HepG2 (cell line): ENCODE data around the gene FGF19. TPM values are rescaled to one million over a fixed set of nuclear protein-coding genes. Genes with fewer than 3 reads are reported as not detected.
A peak's percentile ranks its signal among the peaks of the same experiment; 100 is the strongest.

Experiments used
- ATAD3A ChIP-seq: sonication (generic); formaldehyde crosslinking; IDR thresholded peaks from 2 replicates; pipeline ENCODE4 v1.4.0; 2020; ENCODE audit warnings: missing genetic modification reagents
- ATF7 ChIP-seq, 2 experiments: fragments of 450-650 bp in 1 of 2; sonication (generic) in 1 of 2; formaldehyde crosslinking in 1 of 2; IDR thresholded peaks; 2 replicates each; pipeline versions ENCODE4 v1.4.0 to v1.6.1; 2016 to 2020; ENCODE audit warnings: antibody characterized with exemption in 1 of 2, mild to moderate bottlenecking in 1 of 2, missing genetic modification reagents in 1 of 2
- BCL6 ChIP-seq: IDR thresholded peaks from 2 replicates; pipeline ENCODE4 v1.6.1; 2016; ENCODE audit warnings: missing genetic modification reagents, missing compliant biosample characterization
- GZF1 ChIP-seq: sonication (generic); formaldehyde crosslinking; IDR thresholded peaks from 2 replicates; pipeline ENCODE4 v1.5.1; 2020; ENCODE audit warnings: mild to moderate bottlenecking, missing genetic modification reagents
- HIC2 ChIP-seq: sonication (generic); formaldehyde crosslinking; IDR thresholded peaks from 2 replicates; pipeline ENCODE4 v1.9.0; 2022; ENCODE audit warnings: low read depth, missing genetic modification reagents
- HMGA1 ChIP-seq: sonication (generic); formaldehyde crosslinking; conservative IDR thresholded peaks from 2 replicates; pipeline ENCODE4 v1.4.0; 2020; ENCODE audit warnings: missing genetic modification reagents
- MAFG ChIP-seq: sonication (generic); formaldehyde crosslinking; IDR thresholded peaks from 2 replicates; pipeline ENCODE4 v1.5.1; 2020; ENCODE audit warnings: mild to moderate bottlenecking, missing genetic modification reagents
- NCOA1 ChIP-seq: sonication (generic); formaldehyde crosslinking; IDR thresholded peaks from 2 replicates; pipeline ENCODE4 v1.9.0; 2021; ENCODE audit warnings: missing genetic modification reagents
- TAF1 ChIP-seq: sonication (generic); formaldehyde crosslinking; IDR thresholded peaks from 2 replicates; pipeline ENCODE4 v1.4.0; 2020; ENCODE audit warnings: missing genetic modification reagents
- ZFP82 ChIP-seq: sonication (generic); formaldehyde crosslinking; IDR thresholded peaks from 2 replicates; pipeline ENCODE4 v1.5.1; 2020; ENCODE audit warnings: mild to moderate bottlenecking, missing genetic modification reagents, borderline replicate concordance
- ZNF253 ChIP-seq: sonication (generic); formaldehyde crosslinking; IDR thresholded peaks from 2 replicates; pipeline ENCODE4 v1.8.0; 2022; ENCODE audit warnings: mild to moderate bottlenecking, missing genetic modification reagents, borderline replicate concordance
- ZNF317 ChIP-seq: sonication (generic); formaldehyde crosslinking; IDR thresholded peaks from 2 replicates; pipeline ENCODE4 v1.5.0; 2020; ENCODE audit warnings: mild to moderate bottlenecking, missing genetic modification reagents
- ZNF451 ChIP-seq: sonication (generic); formaldehyde crosslinking; IDR thresholded peaks from 2 replicates; pipeline ENCODE4 v1.5.0; 2020; ENCODE audit warnings: mild to moderate bottlenecking, missing genetic modification reagents
- ZNF512B ChIP-seq: sonication (generic); formaldehyde crosslinking; IDR thresholded peaks from 2 replicates; pipeline ENCODE4 v1.5.1; 2020; ENCODE audit warnings: missing genetic modification reagents, mild to moderate bottlenecking, borderline replicate concordance
- ZNF768 ChIP-seq: sonication (generic); formaldehyde crosslinking; IDR thresholded peaks from 2 replicates; pipeline ENCODE4 v1.4.0; 2020; ENCODE audit warnings: missing genetic modification reagents
- polyA plus RNA-seq, 8 experiments: library from polyadenylated mRNA; depleted of rRNA in 3 of 8; stranded (reverse) in 7 of 8; unstranded in 1 of 8; fragments of >200 nt; fragmentation: Illumina TruSeq in 4 of 8; extraction: Trizol in 4 of 8; gene quantifications; 2 replicates each; pipeline versions ENCODE4 v1.2.1 to v1.2.3, GENCODE V29; 2011 to 2016; ENCODE audit warnings: low read depth in 4 of 8, missing spikeins in 1 of 8, mixed read lengths in 1 of 8; ENCODE audit not compliant: insufficient read depth in 1 of 8
- total RNA-seq, 5 experiments: library from RNA; depleted of rRNA; stranded (reverse); fragments of >200 nt; fragmentation: Illumina TruSeq; extraction: Trizol; gene quantifications; 2 replicates each; pipeline ENCODE4 v1.2.3, GENCODE V29; 2016; ENCODE audit warnings: low read depth in 1 of 5
- TF ChIP-seq, protein P1 (sequence below): sonication (generic); formaldehyde crosslinking; IDR thresholded peaks from 2 replicates; pipeline ENCODE4 v1.5.0; 2020; ENCODE audit warnings: mild to moderate bottlenecking, missing genetic modification reagents
- TF ChIP-seq, protein P2 (sequence below): sonication (generic); formaldehyde crosslinking; conservative IDR thresholded peaks from 2 replicates; pipeline ENCODE4 v1.4.0; 2020; ENCODE audit warnings: mild to moderate bottlenecking, missing genetic modification reagents, moderate library complexity
- TF ChIP-seq, protein P3 (sequence below): sonication (generic); formaldehyde crosslinking; IDR thresholded peaks from 2 replicates; pipeline ENCODE4 v1.4.0; 2020; ENCODE audit warnings: missing genetic modification reagents, mild to moderate bottlenecking, borderline replicate concordance

The FGF19 gene
- total and polyA plus RNA-seq, 2 of the 13 experiments (the other 11 are each of a cell fraction or from before 2014, with no cell fraction given): 0.07 TPM; not detected in 1

- TF ChIP-seq, protein P1, sequence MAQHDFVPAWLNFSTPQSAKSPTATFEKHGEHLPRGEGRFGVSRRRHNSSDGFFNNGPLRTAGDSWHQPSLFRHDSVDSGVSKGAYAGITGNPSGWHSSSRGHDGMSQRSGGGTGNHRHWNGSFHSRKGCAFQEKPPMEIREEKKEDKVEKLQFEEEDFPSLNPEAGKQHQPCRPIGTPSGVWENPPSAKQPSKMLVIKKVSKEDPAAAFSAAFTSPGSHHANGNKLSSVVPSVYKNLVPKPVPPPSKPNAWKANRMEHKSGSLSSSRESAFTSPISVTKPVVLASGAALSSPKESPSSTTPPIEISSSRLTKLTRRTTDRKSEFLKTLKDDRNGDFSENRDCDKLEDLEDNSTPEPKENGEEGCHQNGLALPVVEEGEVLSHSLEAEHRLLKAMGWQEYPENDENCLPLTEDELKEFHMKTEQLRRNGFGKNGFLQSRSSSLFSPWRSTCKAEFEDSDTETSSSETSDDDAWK: no peak
- no peak for TF ChIP-seq NCOA1 (CRISPR knock-in tag)
- no peak for TF ChIP-seq ZNF768 (CRISPR knock-in tag)
- peak; percentile 29; the same call in 1 of the 2 replicates for TF ChIP-seq TAF1 (CRISPR knock-in tag)
- no peak for TF ChIP-seq ZFP82 (CRISPR knock-in tag)
- TF ChIP-seq, protein P2, sequence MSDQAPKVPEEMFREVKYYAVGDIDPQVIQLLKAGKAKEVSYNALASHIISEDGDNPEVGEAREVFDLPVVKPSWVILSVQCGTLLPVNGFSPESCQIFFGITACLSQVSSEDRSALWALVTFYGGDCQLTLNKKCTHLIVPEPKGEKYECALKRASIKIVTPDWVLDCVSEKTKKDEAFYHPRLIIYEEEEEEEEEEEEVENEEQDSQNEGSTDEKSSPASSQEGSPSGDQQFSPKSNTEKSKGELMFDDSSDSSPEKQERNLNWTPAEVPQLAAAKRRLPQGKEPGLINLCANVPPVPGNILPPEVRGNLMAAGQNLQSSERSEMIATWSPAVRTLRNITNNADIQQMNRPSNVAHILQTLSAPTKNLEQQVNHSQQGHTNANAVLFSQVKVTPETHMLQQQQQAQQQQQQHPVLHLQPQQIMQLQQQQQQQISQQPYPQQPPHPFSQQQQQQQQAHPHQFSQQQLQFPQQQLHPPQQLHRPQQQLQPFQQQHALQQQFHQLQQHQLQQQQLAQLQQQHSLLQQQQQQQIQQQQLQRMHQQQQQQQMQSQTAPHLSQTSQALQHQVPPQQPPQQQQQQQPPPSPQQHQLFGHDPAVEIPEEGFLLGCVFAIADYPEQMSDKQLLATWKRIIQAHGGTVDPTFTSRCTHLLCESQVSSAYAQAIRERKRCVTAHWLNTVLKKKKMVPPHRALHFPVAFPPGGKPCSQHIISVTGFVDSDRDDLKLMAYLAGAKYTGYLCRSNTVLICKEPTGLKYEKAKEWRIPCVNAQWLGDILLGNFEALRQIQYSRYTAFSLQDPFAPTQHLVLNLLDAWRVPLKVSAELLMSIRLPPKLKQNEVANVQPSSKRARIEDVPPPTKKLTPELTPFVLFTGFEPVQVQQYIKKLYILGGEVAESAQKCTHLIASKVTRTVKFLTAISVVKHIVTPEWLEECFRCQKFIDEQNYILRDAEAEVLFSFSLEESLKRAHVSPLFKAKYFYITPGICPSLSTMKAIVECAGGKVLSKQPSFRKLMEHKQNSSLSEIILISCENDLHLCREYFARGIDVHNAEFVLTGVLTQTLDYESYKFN: peak; percentile 73
- TF ChIP-seq ZNF451 (CRISPR knock-in tag): no peak
- 0 out of 2 replicates have a peak, but pooled peaks have one; percentile 34 for TF ChIP-seq ZNF317 (CRISPR knock-in tag)
- TF ChIP-seq ZNF253: no peak
- TF ChIP-seq BCL6 (CRISPR knock-in tag): peak; percentile 60; the same call in 1 of the 2 replicates
- TF ChIP-seq GZF1: no peak
- TF ChIP-seq HMGA1 (CRISPR knock-in tag): no peak
- TF ChIP-seq, protein P3, sequence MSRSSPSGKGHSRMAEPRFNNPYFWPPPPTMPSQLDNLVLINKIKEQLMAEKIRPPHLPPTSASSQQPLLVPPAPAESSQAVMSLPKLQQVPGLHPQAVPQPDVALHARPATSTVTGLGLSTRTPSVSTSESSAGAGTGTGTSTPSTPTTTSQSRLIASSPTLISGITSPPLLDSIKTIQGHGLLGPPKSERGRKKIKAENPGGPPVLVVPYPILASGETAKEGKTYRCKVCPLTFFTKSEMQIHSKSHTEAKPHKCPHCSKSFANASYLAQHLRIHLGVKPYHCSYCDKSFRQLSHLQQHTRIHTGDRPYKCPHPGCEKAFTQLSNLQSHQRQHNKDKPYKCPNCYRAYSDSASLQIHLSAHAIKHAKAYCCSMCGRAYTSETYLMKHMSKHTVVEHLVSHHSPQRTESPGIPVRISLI (CRISPR knock-in tag): no peak
- TF ChIP-seq ZNF512B (CRISPR knock-in tag): no peak
- no peak for TF ChIP-seq MAFG (CRISPR knock-in tag)
- no peak for TF ChIP-seq ATAD3A (CRISPR knock-in tag)
- no peak for TF ChIP-seq ATF7 (IDR thresholded peaks at IDR 0.05)
- TF ChIP-seq ATF7 (CRISPR knock-in tag; IDR thresholded peaks at IDR 0.05): no peak
- TF ChIP-seq HIC2 (CRISPR knock-in tag): peak; percentile 98
Measured at GRCh38 chr11:69700278-69701140, 3.3 kb downstream of the FGF19 start (continued).
